NK-92 (cell line): ENCODE results near the gene MAP2K2.
"Not testable (repeated sequence)": the region's sequence is repeated elsewhere in the genome, so short reads cannot be mapped to it uniquely, and the experiment has no call there.

Experiments used
- DNase-seq: peaks from one replicate; lab custom pipeline; 2025; ENCODE audit not compliant: unreplicated experiment; lab: John Stamatoyannopoulos, UW

MAP2K2 gene

GRCh38 chr19:4123615-4124568 lies at the start of gene MAP2K2:
Gene MAP2K2, minus strand, starts transcription at chr19:4124122. Its CDS starts 247 bp downstream, at chr19:4123875.
- peak; percentile 54 for DNase-seq

GRCh38 chr19:4172861-4173473 lies 49.0 kb upstream of the MAP2K2 start:
- no peak for DNase-seq

- no peak for DNase-seq
Observed at GRCh38 chr19:4171676-4172075, 47.8 kb upstream of the MAP2K2 start.

- no peak for DNase-seq
Observed at GRCh38 chr19:4164262-4164661, 40.3 kb upstream of the MAP2K2 start.

- no peak for DNase-seq
Observed at GRCh38 chr19:4161415-4162077, 37.6 kb upstream of the MAP2K2 start.

GRCh38 chr19:4157971-4158370 lies 34.0 kb upstream of the MAP2K2 start:
- not testable (repeated sequence) for DNase-seq

- no peak for DNase-seq
Observed at GRCh38 chr19:4157164-4157563, 33.2 kb upstream of the MAP2K2 start.

- DNase-seq, result no peak
Observed at GRCh38 chr19:4154571-4155312, 30.8 kb upstream of the MAP2K2 start.

- DNase-seq, result no peak
Observed at GRCh38 chr19:4152241-4152998, 28.5 kb upstream of the MAP2K2 start.

GRCh38 chr19:4151623-4152022 lies 27.7 kb upstream of the MAP2K2 start:
- no peak for DNase-seq

- DNase-seq, result no peak
Observed at GRCh38 chr19:4149518-4150288, 25.8 kb upstream of the MAP2K2 start.

GRCh38 chr19:4144666-4145249 lies 20.8 kb upstream of the MAP2K2 start:
- DNase-seq, result no peak

- not testable (repeated sequence) for DNase-seq
Observed at GRCh38 chr19:4142916-4143315, 19.0 kb upstream of the MAP2K2 start.

- no peak for DNase-seq
Observed at GRCh38 chr19:4140237-4140711, 16.4 kb upstream of the MAP2K2 start.

- DNase-seq, result no peak
Observed at GRCh38 chr19:4139614-4140236, 15.8 kb upstream of the MAP2K2 start.

GRCh38 chr19:4138445-4138844 lies 14.5 kb upstream of the MAP2K2 start:
- no peak for DNase-seq

GRCh38 chr19:4136680-4137088 lies 12.8 kb upstream of the MAP2K2 start:
- DNase-seq, result no peak

- not testable (repeated sequence) for DNase-seq
Observed at GRCh38 chr19:4135386-4135785, 11.5 kb upstream of the MAP2K2 start.

GRCh38 chr19:4134351-4134750 lies 10.4 kb upstream of the MAP2K2 start:
- no peak for DNase-seq
